GM19455 (cell line): ENCODE measurements around the gene RBP3.

Source experiments
- ATAC-seq: cut with Tn5 transposase; IDR thresholded peaks from one replicate; pipeline ENCODE4 v1.9.1; 2021; ENCODE audit not compliant: unreplicated experiment

RBP3 gene

GRCh38 chr10:47336387-47337134 lies 11.6 kb upstream of the RBP3 start:
- no peak for ATAC-seq

DNA sequence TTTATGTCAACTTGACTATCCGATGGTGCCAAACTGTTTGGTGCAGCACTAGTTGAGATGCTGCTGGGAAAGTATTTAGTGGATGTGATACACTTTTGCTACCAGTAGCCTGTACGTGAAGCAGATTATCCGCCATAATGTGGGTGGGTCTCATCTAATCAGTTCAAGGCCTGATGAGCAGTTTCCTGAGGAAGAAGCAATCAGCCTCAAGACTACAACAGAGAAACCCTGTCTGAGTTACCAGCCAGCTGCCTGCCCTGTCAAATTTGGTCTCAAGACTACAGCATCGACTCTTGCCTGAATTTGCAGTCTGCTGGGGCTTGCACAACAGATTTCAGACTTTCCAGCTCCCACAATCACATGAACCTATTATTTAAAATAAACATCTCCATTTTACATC lies 10.9 kb upstream of the RBP3 start:
- no peak for ATAC-seq

DNA sequence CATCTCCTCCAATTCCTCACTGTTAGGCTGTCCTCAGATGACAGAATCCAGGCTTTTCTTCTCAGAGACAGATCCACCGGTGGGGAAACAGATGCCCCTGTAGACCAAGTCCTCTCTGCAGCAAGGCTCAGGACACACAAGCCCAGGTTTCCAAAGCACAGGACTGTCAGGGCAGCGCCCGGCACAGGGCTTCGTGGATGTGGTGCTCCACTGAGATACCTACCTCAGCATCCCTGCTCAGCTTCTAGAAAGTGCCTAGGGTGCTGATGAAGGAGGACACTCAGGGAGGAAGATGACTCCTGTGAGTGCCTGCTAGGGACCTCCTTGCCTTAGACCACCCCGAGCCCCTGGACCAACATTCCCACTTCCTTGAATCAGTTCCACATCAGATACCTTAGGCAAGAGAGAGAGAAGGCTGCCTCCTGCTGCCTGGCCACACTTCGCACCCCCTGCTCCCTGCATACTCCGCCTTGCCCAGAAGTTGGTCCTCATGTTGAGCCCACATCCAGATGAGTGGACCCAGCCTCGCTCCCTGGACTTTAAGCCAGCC lies 8.9 kb upstream of the RBP3 start:
- no peak for ATAC-seq

GRCh38 chr10:47339759-47340607 lies 8.2 kb upstream of the RBP3 start:
- ATAC-seq = no peak

DNA sequence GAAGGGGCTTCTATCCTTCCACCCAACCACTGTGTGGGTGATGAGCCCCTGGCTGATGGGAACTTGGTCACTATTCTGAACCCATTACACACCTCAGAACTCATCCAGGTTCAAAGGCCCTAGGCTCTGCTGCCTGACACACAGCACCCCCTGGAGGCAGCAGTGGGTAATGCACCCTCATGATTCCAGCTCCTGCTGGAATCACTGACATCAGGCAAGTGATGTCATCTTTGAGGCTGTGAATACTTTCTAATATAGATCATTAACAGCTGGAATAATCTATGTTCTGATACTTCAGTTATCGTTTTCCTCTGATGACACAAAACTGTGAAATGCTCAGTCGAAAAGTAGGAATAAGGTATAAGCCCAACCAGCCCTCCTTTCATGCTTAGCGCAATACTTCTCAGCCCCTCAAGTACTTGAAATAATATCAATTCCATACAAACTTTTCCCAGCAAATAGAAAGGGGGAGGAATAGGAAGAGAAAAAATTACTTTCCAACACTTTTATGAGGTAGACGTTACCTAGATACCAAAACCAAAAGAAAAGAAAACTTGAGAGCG lies 7.5 kb upstream of the RBP3 start:
- ATAC-seq = no peak

- no peak for ATAC-seq
These were observed 2.9 kb upstream of the RBP3 start for GRCh38 chr10:47344996-47345870.

DNA sequence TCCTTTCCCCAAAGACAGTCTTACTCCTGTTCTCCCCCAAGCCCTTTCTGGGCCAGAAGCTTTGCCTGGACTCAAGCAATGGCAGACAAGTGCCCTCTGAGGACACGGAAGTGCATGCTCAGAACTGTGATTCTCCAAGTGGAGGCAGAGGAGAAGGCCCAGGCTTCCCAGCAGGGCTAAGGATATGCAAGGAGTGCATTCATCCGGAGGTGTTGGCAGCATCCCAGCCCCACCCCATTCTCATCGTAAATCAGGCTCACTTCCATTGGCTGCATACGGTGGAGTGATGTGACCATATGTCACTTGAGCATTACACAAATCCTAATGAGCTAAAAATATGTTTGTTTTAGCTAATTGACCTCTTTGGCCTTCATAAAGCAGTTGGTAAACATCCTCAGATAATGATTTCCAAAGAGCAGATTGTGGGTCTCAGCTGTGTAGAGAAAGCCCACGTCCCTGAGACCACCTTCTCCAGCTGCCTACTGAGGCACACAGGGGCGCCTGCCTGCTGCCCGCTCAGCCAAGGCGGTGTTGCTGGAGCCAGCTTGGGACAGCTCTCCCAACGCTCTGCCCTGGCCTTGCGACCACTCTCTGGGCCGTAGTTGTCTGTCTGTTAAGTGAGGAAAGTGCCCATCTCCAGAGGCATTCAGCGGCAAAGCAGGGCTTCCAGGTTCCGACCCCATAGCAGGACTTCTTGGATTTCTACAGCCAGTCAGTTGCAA lies 1.4 kb upstream of the RBP3 start:
- ATAC-seq = no peak

- no peak for ATAC-seq
These were observed 874 bp upstream of the RBP3 start for GRCh38 chr10:47347303-47347675.

DNA sequence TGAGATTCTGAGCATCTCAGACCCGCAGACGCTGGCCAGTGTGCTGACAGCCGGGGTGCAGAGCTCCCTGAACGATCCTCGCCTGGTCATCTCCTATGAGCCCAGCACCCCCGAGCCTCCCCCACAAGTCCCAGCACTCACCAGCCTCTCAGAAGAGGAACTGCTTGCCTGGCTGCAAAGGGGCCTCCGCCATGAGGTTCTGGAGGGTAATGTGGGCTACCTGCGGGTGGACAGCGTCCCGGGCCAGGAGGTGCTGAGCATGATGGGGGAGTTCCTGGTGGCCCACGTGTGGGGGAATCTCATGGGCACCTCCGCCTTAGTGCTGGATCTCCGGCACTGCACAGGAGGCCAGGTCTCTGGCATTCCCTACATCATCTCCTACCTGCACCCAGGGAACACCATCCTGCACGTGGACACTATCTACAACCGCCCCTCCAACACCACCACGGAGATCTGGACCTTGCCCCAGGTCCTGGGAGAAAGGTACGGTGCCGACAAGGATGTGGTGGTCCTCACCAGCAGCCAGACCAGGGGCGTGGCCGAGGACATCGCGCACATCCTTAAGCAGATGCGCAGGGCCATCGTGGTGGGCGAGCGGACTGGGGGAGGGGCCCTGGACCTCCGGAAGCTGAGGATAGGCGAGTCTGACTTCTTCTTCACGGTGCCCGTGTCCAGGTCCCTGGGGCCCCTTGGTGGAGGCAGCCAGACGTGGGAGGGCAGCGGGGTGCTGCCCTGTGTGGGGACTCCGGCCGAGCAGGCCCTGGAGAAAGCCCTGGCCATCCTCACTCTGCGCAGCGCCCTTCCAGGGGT lies 703 bp downstream of the RBP3 start:
- no peak for ATAC-seq

- no peak for ATAC-seq
These were observed 1.4 kb downstream of the RBP3 start for GRCh38 chr10:47349516-47349915.

GRCh38 chr10:47349941-47350371 lies 1.8 kb downstream of the RBP3 start:
- no peak for ATAC-seq

DNA sequence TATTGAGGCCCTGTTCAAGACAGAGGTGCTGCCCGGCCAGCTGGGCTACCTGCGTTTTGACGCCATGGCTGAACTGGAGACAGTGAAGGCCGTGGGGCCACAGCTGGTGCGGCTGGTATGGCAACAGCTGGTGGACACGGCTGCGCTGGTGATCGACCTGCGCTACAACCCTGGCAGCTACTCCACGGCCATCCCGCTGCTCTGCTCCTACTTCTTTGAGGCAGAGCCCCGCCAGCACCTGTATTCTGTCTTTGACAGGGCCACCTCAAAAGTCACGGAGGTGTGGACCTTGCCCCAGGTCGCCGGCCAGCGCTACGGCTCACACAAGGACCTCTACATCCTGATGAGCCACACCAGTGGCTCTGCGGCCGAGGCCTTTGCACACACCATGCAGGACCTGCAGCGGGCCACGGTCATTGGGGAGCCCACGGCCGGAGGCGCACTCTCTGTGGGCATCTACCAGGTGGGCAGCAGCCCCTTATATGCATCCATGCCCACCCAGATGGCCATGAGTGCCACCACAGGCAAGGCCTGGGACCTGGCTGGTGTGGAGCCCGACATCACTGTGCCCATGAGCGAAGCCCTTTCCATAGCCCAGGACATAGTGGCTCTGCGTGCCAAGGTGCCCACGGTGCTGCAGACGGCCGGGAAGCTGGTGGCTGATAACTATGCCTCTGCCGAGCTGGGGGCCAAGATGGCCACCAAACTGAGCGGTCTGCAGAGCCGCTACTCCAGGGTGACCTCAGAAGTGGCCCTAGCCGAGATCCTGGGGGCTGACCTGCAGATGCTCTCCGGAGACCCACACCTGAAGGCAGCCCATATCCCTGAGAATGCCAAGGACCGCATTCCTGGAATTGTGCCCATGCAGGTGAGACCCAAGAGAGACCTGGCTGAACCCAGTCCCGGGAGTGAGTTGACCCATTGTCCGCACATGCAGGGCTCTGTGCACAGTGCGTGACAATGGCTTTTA lies 2.8 kb downstream of the RBP3 start:
- no peak for ATAC-seq

DNA sequence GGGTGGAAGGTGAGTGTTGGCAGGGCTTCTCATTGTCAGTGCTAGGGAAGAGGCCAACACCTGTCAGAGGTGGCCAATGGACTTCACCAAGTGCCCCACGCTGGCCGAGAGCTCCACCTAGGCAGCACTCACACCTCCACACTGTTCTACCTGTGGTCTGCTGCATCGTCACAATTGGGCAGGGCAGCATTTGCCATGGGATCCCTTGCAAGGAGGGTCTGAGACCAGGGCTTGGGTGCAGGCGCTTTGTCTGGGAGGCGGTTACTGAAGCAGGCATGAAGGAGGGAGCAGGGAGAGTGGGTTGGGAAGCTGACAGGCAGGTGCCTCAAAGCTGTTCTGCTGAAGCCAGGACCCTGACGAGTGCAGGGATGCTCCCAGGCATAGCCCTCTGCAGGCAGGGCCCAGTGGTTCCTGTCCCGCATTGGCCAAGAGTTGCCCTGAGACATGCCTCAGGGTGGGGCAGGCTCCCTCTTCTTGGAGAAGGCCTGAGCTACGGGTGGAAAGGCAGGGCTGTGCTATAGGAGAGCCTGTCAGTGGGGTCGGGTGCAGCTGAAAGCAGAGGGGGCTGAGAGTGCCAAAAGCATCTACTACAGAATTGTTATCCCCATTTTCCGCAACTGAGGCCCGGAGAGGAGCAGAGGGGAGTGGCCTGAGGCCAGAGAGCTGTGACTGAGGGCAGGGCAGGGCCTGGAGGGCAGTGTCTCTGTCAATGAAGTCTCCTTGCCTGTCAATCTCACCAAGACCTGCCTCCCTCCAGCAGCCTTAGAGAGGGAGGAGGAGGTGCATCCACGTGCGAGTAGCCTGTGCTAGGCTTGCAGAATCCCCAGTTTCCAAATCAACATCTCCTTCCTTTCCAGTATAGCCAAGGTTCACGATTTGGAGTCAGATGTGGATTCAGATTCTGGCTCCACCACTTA lies 4.0 kb downstream of the RBP3 start:
- no peak for ATAC-seq

- no peak for ATAC-seq
These were observed 5.2 kb downstream of the RBP3 start for GRCh38 chr10:47353351-47353750.

DNA sequence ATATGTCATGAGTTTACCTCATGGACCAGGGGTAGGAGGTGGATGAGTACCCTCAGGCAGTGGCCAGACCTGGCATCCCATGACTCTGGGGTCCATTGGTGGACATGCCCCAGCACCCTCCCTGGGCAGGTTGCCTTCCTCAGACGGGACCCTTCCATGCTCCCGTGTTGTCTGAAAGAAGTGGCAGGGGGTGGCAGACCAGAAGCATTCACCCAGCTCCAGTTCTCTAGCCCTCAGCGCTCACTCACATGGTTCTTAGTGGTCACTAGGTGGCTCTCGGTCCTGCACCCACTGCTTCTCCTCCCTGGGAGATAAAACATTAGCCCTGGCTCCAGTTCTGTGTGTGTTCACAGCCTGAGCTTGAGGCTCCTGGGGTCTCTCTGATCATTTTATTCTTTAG lies 6.0 kb downstream of the RBP3 start:
- ATAC-seq = no peak

- no peak for ATAC-seq
These were observed 6.7 kb downstream of the RBP3 start for GRCh38 chr10:47354900-47355299.

DNA sequence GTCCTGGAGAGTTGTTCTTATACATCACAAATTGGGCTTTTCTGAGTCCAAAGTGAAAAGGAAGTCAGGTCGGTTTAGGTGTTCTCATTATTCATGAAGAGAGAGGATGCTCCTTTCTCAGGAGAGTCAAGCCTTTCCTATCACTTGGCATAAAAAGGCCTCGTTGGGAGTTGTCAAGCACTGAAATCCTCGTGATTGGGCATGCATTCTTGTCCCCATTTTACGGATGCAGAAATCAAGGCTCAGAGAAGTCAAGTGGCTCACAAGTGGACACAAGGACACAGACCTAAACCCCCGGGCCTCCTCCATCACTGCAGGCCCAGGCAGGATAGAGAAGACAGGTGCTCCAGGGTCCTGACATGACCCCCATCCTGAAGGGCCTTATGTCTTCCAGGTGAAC lies 8.5 kb downstream of the RBP3 start:
- no peak for ATAC-seq
